ENCODE data around the gene INHBC. TPM values are rescaled to one million over a fixed set of nuclear protein-coding genes. Genes with fewer than 3 reads are reported as not detected.
"Not testable (repeated sequence)": the region's sequence is repeated elsewhere in the genome, so short reads cannot be mapped to it uniquely, and the experiment has no call there.

Gene INHBC, protein sequence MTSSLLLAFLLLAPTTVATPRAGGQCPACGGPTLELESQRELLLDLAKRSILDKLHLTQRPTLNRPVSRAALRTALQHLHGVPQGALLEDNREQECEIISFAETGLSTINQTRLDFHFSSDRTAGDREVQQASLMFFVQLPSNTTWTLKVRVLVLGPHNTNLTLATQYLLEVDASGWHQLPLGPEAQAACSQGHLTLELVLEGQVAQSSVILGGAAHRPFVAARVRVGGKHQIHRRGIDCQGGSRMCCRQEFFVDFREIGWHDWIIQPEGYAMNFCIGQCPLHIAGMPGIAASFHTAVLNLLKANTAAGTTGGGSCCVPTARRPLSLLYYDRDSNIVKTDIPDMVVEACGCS
- not detected in 2 replicates for total RNA-seq (2014; rRNA removed; shearing (Covaris generic))

DNA sequence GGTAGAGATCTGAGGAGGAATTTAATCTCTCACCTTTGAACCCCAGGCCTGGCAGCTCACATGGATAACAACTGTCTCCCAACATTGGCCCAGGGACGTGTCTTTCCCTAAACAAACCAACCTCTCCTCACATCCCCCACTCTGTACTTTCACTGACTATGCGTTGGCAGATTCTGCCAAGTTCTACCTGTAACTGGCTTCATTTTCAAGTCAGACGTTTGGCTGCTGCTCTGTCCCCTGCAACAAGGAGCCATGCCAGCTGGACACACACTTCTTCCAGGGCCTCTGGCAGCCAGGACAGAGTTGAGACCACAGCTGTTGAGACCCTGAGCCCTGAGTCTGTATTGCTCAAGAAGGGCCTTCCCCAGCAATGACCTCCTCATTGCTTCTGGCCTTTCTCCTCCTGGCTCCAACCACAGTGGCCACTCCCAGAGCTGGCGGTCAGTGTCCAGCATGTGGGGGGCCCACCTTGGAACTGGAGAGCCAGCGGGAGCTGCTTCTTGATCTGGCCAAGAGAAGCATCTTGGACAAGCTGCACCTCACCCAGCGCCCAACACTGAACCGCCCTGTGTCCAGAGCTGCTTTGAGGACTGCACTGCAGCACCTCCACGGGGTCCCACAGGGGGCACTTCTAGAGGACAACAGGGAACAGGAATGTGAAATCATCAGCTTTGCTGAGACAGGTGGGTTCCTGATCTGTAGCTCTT, at the start of gene INHBC:
Gene INHBC, plus strand, starts transcription at position 268 of the 707 bp plus-strand sequence. Its CDS starts 103 bp downstream, at position 371.
- DNase-seq (ENCODE audit: low read depth), result no peak

DNA sequence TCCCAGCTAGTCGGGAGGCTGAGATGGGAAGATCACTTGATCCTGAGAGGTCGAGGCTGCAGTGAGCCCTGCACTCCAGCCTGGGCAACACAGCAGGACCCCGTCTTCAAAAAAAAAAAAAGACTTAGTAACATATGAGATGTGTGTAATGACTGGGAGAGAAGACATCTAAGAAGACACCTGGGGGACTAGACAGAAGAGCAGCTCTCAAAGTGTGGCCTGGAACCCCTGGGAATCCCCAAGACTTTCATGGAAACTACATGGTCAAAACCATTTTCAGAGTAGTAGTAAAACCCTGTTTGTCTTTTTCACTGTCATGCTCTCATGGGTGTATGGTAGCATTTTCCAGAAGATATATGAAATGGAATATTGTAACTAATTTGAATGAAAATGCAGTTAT, 49.0 kb upstream of the INHBC start:
- DNase-seq (ENCODE audit: low read depth), result no peak

DNA sequence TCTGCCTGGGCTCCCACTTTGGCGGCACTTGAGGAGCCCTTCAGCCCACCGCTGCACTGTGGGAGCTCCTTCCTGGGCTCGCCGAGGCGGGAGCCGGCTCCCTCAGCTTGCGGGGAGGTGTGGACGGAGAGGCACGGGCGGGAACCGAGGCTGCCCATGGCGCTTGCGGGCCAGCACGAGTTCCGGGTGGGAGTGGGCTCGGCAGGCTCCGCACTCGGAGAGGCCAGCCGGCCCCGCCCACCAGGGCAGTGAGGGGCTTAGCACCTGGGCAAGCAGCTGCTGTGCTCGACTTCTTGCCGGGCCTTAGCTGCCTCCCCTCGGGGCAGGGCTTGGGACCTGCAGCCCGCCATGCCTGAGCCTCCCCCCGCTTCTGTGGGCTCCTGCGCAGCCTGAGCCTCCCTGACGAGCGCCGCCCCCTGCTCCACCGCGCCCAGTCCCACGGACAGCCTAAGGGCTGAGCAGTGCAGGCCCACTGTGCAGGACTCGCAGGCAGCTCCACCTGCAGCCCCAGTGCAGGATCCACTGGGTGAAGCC, 48.3 kb upstream of the INHBC start:
- no peak for DNase-seq (ENCODE audit: low read depth)

DNA sequence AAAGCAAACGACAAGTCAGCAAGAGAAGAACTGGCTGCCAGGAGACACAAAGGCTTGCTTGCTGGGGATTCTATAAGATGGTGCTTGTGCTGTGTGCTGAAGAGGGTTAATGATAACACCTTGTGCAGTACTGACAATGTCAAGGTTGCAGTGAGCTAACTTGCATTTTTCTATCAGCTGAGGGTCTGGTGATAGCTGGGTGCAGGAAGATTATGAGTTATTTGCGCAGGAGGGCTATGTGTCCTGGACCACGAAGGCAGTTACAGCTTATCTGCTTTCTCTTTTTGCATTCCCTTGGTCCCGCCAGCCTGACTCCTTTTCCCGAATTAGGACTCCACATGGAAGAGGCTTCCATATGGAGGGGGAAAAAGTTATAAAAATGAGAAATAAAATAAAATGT, 46.2 kb upstream of the INHBC start:
- DNase-seq (ENCODE audit: low read depth), result no peak

DNA sequence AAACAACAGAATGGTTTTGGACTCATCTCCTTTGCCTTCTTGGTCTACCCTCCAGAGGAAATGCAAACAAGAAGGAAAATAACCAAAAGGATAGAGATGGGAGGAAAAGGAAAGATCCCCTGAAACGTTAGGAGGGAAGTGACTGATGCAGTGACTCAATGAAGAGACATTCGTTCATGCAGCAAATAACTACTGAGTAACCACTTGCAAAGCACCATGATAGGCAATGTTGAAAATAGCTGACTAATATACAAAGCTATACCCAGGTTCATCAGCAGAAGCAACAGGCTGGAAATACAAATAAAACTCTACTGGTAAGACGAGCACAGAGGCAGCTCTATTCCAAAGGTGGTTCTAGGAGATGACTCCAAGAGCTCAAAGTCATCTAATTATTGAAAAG, 45.6 kb upstream of the INHBC start:
- peak; percentile 87 for DNase-seq (ENCODE audit: low read depth)

DNA sequence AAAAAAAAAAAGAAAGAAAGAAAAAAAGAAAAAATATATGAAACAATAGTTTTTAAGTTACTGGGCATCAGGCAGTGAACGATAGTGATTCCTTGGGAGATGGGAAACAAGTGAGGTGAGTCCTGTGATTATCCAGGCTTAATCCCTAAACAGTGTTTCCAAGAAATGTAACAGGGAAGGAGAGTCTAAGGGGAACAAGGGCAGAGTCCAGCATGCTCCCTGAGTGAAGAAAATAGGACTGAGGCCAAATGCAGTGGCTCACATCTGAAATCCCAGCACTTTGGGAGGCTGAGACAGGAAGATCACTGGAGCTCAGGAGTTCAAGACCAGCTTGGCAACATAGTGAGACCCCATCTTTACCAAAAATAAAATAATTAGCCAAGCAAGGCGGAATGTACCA, 44.4 kb upstream of the INHBC start:
- no peak for DNase-seq (ENCODE audit: low read depth)

DNA sequence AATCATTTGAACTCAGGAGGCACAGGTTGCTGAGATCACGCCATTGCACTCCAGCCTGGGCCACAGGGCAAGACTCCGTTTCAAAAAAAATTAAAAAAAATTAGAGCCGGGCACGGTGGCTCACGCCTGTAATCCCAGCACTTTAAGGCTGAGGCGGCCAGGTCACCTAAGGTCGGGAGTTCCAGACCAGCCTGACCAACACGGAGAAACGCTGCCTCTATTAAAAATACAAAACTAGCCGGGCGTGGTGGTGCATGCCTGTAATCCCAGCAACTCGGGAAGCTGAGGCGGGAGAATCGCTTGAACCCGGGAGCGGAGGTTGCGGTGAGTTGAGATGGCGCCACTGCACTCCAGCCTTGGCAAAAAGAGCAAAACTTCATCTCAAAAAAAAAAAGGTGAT, 39.5 kb upstream of the INHBC start:
- no peak for DNase-seq (ENCODE audit: low read depth)

DNA sequence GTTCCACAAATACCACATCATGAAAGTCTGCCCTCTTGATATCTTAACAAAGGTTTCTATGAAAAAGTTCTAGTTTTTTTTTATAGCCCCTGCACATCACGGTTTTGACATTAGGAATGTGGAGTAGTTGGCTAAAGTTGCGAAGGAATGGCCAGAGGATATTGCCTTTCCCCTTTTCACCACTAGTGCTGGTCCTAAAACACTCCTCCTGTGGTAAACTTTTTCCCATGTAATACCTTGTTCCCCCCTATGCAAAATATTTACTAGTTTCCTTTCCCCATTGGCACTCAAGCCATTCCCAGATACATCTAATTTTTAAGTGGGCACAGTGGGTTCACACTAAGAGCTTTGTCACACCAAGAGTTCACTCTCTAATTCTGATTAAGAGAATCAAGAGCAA, 37.1 kb upstream of the INHBC start:
- no peak for DNase-seq (ENCODE audit: low read depth)

DNA sequence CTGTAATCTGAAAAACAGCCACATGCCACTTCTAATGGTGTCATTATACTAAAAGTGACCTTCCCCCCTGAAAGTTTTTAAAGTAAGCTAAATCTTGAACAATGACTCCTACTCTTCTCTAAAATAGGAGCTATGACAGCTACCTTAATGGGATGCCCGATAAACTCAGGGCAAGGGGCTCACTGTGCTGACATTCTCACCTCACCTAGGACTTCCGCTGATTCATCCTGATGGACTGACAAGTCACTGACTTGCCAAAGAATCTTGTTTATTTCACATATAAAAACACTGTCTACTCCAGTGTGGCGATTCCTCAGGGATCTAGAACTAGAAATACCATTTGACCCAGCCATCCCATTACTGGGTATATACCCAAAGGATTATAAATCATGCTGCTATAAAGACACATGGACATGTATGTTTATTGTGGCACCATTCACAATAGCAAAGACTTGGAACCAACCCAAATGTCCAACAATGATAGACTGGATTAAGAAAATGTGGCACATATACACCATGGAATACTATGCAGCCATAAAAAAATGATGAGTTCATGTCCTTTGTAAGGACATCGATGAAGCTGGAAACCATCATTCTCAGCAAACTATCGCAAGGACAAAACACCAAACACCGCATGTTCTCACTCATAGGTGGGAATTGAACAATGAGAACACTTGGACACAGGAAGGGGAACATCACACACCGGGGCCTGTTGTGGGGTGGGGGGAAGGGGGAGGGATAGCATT, 34.7 kb upstream of the INHBC start:
- DNase-seq (ENCODE audit: low read depth), result peak; percentile 8

DNA sequence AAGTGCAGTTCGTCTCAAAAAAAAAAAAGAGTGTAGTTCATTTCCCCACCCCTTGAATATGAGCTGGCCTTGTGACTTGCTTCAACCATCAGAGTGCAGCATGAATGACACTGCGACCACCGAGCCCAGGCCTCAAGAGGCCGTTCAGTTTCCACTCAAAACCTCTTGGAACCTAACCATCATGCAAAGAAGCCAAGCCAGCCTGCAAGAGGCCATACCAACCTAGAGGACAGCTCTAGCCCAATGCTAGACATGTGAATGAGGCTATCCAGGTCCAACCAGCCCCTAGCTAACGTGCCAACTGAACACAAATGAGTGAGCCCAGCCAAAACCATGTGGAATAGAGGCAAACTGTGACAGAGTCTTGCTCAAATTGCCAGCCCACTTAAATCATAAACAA, 33.4 kb upstream of the INHBC start:
- no peak for DNase-seq (ENCODE audit: low read depth)

DNA sequence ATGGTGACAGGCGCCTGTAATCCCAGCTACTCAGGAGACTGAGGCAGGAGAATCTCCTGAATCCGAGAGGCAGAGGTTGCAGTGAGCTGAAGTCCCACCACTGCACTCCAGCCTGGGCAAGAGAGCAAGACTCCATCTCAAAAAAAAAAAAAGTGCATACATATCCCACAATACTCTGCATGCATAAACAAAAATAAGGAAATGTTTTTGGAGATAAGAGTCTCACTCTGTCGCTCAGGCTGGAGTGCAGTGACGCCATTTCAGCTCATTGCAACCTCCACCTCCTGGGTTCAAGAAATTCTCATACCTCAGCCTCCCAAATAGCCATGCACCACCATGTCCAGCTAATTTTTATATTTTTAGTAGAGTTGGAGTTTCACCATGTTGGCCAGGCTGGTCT, 32.4 kb upstream of the INHBC start:
- DNase-seq (ENCODE audit: low read depth), result not testable (repeated sequence)

DNA sequence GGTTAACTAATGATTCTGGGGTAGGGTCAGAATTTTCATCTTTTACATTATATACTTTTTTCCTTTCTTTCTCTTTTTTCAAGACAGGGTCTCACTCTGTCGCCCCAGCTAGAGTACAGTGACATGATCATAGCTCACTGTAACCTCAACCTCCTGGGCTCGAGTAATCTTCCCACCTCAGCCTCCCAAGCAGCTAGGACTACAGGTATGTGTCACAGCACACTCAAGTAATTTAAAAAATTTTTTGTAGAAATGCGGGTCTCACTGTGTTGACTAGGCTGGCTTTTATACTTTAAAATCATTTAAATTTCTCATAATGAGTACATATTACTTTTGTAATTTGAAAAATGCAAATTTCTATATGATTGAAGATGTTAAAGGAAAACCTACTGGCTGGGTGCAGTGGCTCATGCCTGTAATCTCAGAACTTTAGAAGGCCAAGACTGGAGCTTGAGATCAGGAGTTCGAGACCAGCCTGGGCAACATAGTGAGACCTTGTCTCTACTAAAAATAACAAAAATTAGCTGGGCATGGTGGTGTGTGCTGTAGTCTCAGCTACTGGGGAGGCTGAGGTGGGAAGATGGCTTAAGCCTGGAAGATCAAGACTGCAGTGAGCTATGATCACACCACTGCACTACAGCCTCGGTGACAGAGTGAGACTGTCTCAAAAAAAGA, 29.5 kb upstream of the INHBC start:
- no peak for DNase-seq (ENCODE audit: low read depth)

DNA sequence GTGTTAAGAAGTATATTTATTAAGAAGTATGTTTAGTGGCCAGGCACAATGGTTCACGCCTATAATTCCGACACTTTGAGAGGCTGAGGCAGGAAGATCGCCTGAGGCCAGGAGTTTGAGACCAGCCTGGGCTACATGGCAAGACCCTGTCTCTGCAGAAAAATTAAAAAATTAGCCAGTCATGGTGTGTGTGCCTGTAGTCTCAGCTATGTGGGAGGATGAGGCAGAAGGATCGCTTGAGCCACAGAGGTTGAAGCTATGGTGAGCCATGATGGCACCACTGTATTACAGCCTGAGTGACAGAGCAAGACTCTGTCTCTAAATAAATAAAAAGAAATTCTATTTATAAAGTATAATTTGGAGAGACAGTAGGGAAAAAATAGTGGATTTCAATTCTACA, 24.1 kb upstream of the INHBC start:
- DNase-seq (ENCODE audit: low read depth), result no peak

DNA sequence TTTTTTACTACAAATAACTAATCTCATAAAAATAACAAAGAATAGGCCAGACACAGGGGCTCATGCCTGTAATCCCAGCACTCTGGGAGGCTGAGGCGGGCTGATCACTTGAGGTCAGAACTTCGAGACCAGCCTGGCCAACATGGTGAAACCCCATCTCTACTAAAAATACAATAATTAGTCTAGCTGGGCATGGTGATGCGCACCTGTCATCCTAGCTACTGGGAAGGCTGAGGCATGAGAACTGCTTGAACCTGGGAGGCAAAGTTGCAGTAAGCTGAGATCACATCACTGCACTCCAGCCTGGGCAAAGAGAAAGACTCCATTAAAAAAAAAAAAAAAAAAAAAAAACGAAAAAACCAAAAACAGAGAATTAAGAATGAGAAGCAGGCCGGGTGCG, 20.4 kb upstream of the INHBC start:
- DNase-seq (ENCODE audit: low read depth), result not testable (repeated sequence)

DNA sequence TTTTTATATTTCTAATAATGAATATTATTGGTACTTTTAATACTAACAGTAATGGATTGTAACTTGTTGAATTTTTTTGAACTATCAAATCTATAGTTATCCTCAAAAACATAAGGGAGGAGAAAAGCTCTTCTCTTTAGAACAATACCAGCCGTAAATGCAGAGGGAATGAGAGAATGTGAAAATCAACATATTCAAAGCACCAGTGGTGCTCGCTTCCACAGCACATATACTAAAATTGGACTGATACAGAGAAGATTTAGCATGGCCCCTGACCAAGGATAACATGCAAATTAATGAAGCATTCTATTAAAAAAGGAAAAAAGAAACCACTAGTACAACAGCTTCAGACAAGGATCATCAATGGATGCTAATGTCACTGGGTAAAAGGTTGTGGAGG, 19.5 kb upstream of the INHBC start:
- DNase-seq (ENCODE audit: low read depth), result no peak

DNA sequence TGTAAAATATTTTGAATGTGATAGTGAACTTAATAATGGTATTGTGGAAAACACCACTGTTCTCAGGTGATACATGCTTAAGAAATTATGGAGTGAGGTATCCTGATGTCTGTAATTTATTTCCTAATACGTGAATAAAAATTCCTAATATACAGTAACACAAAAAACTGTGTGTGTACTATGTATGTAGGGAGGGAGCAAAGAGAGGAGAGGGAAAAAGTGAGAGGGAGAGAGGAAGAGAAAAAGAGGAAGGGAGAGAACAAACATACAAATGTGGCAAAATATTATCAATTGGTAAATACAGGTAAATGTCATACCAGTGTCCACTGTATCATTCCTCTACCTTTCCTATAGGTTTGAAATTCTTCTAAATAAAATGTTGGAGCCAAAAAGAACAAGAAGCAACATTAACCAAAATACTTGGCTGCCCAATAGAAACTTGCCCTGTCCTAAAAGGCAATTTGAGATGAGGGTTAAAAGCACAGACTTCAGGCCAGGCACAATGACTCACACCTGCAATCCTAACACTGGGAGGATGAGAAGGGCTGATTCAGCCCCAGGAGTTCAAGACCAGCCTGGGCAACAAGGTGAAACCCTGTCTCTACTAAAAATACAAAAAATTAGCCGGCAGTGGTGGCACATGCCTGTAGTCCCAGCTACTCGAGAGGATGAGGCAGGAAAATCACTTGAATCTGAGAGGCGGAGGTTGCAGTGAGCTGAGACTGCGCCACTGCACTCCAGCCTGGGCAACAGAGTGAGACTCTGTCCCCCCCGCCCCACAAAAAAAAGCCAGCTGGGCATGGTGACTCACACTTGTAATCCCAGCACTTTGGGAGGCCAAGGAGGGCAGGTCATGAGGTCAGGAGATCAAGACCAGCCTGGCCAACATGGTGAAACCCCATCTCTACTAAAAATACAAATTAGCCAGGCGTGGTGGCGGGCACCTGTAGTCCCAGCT, 18.3 kb upstream of the INHBC start:
- DNase-seq (ENCODE audit: low read depth), result peak; percentile 66

DNA sequence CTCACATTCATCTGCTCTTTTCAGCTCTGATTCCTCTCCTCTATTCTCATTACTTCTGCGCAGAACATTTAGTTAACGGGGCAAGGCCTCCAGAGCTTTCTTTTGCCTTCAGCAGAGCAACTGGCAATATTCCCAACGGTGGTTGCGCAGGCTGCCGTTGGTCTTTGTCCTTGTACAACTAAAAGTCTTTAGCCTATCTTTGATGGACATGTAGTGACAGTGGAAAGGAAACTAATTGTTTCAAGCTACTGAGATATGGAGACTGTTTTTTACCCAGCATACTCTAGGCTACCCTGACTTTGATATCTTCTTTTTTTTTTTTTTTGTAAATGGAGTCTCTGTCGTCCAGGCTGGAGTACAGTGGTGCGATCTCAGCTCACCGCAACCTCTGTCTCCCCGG, 16.3 kb upstream of the INHBC start:
- DNase-seq (ENCODE audit: low read depth), result no peak

DNA sequence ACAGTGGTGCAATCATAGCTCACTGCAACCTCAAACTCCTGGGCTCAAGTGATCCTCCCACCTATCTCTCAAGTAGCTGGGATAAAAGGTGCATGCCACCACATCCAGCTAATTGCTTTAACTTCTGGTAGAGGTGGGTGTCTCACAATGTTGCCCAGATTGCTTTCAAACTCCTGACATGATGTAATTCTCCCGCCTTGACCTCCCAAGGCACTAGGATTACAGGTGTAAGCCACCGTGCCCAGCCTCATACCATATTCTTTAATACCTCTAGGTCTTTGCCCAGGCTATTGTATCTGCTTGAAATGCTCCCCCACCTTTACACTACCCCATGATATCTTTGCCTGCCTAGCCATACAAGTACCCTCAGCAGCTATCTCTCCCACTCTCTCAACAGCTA, 15.1 kb upstream of the INHBC start:
- DNase-seq (ENCODE audit: low read depth), result no peak

DNA sequence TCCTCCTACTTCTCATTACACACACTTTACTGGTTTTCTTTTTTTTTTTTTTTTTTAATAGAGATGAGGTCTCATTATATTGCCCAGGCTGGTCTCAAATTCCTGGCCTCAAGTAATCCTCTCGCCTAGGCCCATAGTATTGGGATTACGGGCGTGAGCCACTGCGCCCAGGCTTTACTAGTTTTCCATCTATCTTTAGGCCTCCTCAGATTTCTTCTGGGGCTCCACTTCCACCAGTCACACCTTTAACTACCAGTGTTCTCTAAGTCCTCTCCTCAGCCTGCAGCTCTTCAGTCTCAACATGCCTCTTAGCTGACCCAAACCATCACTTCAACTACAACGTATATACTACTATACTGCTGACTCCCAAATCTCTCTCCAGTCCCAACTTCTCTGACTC, 14.1 kb upstream of the INHBC start:
- no peak for DNase-seq (ENCODE audit: low read depth)

DNA sequence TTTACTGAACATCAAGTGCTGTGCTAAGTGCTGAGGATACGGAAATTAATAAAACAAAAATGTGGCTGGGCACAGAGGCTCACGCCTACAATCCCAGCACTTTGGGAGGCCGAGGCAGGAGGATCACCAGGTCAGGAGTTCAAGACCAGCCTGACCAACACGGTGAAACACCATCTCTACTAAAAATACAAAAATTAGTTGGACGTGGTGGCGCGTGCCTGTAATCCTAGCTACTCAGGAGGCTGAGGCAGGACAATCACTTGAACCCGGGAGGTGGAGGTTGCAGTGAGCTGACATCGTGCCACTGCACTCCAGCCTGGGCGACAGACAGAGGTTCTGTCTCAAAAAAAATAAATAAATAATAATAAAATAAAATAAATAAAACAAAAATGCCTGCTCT, 7.6 kb upstream of the INHBC start:
- not testable (repeated sequence) for DNase-seq (ENCODE audit: low read depth)

DNA sequence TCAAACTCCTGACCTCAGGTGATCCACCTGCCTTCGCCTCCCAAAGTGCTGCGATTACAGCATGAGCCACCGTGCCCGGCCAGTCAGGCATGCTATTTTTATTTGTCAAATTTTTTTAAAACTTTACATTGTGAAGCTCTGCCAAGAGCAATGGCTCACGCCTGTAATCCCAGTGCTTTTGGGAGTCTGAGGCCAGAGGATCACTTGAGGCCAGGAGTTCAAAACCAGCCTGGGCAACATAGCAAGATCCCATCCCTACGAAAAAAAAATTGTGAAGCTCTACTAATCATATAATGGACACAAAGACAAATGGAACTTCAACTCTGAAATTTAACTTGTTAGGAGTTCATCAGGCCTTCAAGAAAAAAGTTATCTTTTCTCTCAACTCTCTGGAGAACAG, 5.6 kb upstream of the INHBC start:
- no peak for DNase-seq (ENCODE audit: low read depth)
